ENCODE measurements around the gene ERI3.

Gene ERI3

GRCh38 chr1:44316231-44316759 lies 38.8 kb downstream of the ERI3 start:
- Histone ChIP-seq H3K79me2 (ENCODE audit: insufficient read depth, low read length) (no peaks in the 10 kb centered on the region), H3K9me2 (ENCODE audit: low read depth, low read length) (no peaks in the 10 kb centered on the region), H3K4me3 (ENCODE audit: low read depth, low read length, poor library complexity, severe bottlenecking) (no peak overlapping the region), H3K4me2 (ENCODE audit: low read length) (no peak overlapping the region), H3K9ac (ENCODE audit: low read length) (no peak overlapping the region), H4K20me1 (ENCODE audit: insufficient read depth, low read length) (no peaks in the 10 kb centered on the region), H3K9me3 (ENCODE audit: low read length) (no peaks in the 10 kb centered on the region), H3K36me3 (ENCODE audit: insufficient read depth, low read length) (peaks cover 51% of the 10 kb centered on the region; the same call in 1 of the 2 replicates), H3K27ac (ENCODE audit: low read depth, low read length, poor library complexity, severe bottlenecking) (no peak overlapping the region), H3K27me3 (ENCODE audit: insufficient read depth, low read length) (no peaks in the 10 kb centered on the region), H3F3A (ENCODE audit: insufficient read depth, low read length) (no peaks in the 10 kb centered on the region), H2AFZ (ENCODE audit: low read length) (no peak overlapping the region), H3K4me1 (ENCODE audit: insufficient read depth, low read length, severe bottlenecking) (no peaks in the 10 kb centered on the region)
- no peak for TF ChIP-seq EZH2 (IDR thresholded peaks at IDR 0.05; ENCODE audit: borderline replicate concordance, low read length)
- no peak for TF ChIP-seq CTCF (IDR thresholded peaks at IDR 0.05; ENCODE audit: low read length)

DNA sequence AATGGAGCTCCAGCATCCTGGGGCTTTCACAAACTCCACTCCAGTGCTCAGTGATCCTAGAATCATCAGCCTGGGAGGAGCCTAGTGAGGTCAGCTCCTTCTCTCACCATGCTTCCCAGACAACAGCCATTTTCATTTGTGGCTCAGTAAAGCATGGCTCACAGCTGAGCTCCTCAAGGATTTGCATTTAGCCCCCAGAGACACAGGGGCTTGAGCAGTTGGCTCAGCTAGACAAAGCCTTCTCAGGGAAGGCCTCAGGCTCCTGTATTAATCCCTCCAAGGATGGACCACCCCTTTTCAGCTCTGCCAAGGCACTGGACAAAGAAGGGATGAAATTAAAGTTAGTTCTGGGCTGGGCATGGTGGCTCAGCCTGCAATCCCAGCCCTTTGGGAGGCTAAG lies 39.5 kb downstream of the ERI3 start:
- no peaks in the 10 kb centered on the region for H3F3A ChIP-seq (ENCODE audit: insufficient read depth, low read length)
- H3K27me3 ChIP-seq (ENCODE audit: insufficient read depth, low read length) = no peaks in the 10 kb centered on the region
- no peaks in the 10 kb centered on the region for H3K79me2 ChIP-seq (ENCODE audit: insufficient read depth, low read length)
- H3K27ac ChIP-seq (ENCODE audit: low read depth, low read length, poor library complexity, severe bottlenecking) = no peak overlapping the region
- H3K36me3 ChIP-seq (ENCODE audit: insufficient read depth, low read length) = peaks cover 57% of the 10 kb centered on the region; the same call in 1 of the 2 replicates
- H4K20me1 ChIP-seq (ENCODE audit: insufficient read depth, low read length) = no peaks in the 10 kb centered on the region
- H2AFZ ChIP-seq (ENCODE audit: low read length) = no peak overlapping the region
- no peak overlapping the region for H3K9ac ChIP-seq (ENCODE audit: low read length)
- H3K9me2 ChIP-seq (ENCODE audit: low read depth, low read length) = no peaks in the 10 kb centered on the region
- H3K4me1 ChIP-seq (ENCODE audit: insufficient read depth, low read length, severe bottlenecking) = no peaks in the 10 kb centered on the region
- TF ChIP-seq CTCF (IDR thresholded peaks at IDR 0.05; ENCODE audit: low read length) (no peak), EZH2 (IDR thresholded peaks at IDR 0.05; ENCODE audit: borderline replicate concordance, low read length) (no peak)
- H3K4me3 ChIP-seq (ENCODE audit: low read depth, low read length, poor library complexity, severe bottlenecking) = no peak overlapping the region
- no peak overlapping the region for H3K4me2 ChIP-seq (ENCODE audit: low read length)
- H3K9me3 ChIP-seq (ENCODE audit: low read length) = no peaks in the 10 kb centered on the region

DNA sequence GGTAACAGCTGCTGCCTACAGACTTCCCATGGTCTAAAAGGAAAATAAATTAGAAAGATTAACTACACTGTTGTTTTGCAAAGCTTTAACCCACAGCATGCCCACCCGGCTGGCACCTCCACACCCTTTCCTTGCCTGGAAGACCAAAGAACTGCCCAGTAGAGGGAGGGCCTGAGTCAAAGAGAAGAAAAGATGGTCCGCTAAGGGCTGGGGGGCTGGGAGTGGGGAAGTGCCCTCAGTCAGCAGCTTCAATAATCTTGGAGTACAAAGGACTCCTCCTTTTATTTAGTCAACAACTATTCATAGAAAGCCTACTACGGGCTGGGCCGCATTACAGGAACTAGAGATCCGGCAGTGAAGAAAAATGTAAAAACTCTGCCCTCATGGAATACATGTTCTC lies 40.6 kb downstream of the ERI3 start:
- H3K36me3 ChIP-seq (ENCODE audit: insufficient read depth, low read length) = peaks cover 60% of the 10 kb centered on the region; the same call in 1 of the 2 replicates

More for the DNA sequence above, 40.6 kb downstream of the ERI3 start:
- no peaks in the 10 kb centered on the region for H3K9me3 ChIP-seq (ENCODE audit: low read length)
- H3K79me2 ChIP-seq (ENCODE audit: insufficient read depth, low read length) = no peaks in the 10 kb centered on the region
- no peaks in the 10 kb centered on the region for H3K9me2 ChIP-seq (ENCODE audit: low read depth, low read length)
- no peaks in the 10 kb centered on the region for H4K20me1 ChIP-seq (ENCODE audit: insufficient read depth, low read length)
- no peak overlapping the region for H3K4me3 ChIP-seq (ENCODE audit: low read depth, low read length, poor library complexity, severe bottlenecking)
- no peak overlapping the region for H3K9ac ChIP-seq (ENCODE audit: low read length)
- no peak; the same call in 1 of the 2 replicates for TF ChIP-seq CTCF (IDR thresholded peaks at IDR 0.05; ENCODE audit: low read length)
- no peak for TF ChIP-seq EZH2 (IDR thresholded peaks at IDR 0.05; ENCODE audit: borderline replicate concordance, low read length)
- no peak overlapping the region for H3K4me2 ChIP-seq (ENCODE audit: low read length)
- no peak overlapping the region for H2AFZ ChIP-seq (ENCODE audit: low read length)
- no peaks in the 10 kb centered on the region for H3F3A ChIP-seq (ENCODE audit: insufficient read depth, low read length)
- H3K27me3 ChIP-seq (ENCODE audit: insufficient read depth, low read length) = no peaks in the 10 kb centered on the region
- H3K27ac ChIP-seq (ENCODE audit: low read depth, low read length, poor library complexity, severe bottlenecking) = no peak overlapping the region
- no peaks in the 10 kb centered on the region for H3K4me1 ChIP-seq (ENCODE audit: insufficient read depth, low read length, severe bottlenecking)
